GM23338 (cell line): ENCODE data around the gene DIP2C.

Experiments
- CREB1 ChIP-seq: fragments of 250-450 bp; sonication (Bioruptor Pico); IDR thresholded peaks from 2 replicates; pipeline ENCODE4 v1.5.0; 2020; ENCODE audit warnings: low read depth, mild to moderate bottlenecking, moderate library complexity
- EZH2 ChIP-seq: fragments of 200-600 bp; sonication (generic); IDR thresholded peaks from one replicate; pipeline ENCODE4 v1.8.0; 2017; ENCODE audit warnings: antibody characterized with exemption, mild to moderate bottlenecking, low read depth; ENCODE audit not compliant: unreplicated experiment
- EZH2phosphoT487 ChIP-seq: fragments of 200-600 bp; sonication (generic); IDR thresholded peaks from one replicate; pipeline ENCODE4 v1.8.1; 2018; ENCODE audit warnings: antibody characterized with exemption; ENCODE audit not compliant: unreplicated experiment
- JUNB ChIP-seq: IDR thresholded peaks from one replicate; pipeline ENCODE4 v1.6.1; 2016; ENCODE audit warnings: antibody characterized with exemption; ENCODE audit not compliant: unreplicated experiment
- NANOG ChIP-seq: IDR thresholded peaks from 2 replicates; pipeline ENCODE4 v1.6.1; 2016; ENCODE audit warnings: antibody characterized with exemption, borderline replicate concordance
- POLR2AphosphoS5 ChIP-seq: IDR thresholded peaks from 2 replicates; pipeline ENCODE4 v1.6.1; 2016; ENCODE audit warnings: antibody characterized with exemption, low read depth
- STAT1 ChIP-seq: IDR thresholded peaks from one replicate; pipeline ENCODE4 v1.6.1; 2016; ENCODE audit warnings: antibody characterized with exemption; ENCODE audit not compliant: unreplicated experiment
- ZNF114 ChIP-seq: fragments of 250-450 bp; sonication (Bioruptor Pico); IDR thresholded peaks from 2 replicates; pipeline ENCODE4 v1.5.0; 2020; ENCODE audit warnings: mild to moderate bottlenecking, moderate library complexity
- TF ChIP-seq, protein P1 (sequence below), 2 experiments: fragments of 200-600 bp in 1 of 2; sonication (generic) in 1 of 2; conservative IDR thresholded peaks; 2 replicates each; pipeline versions ENCODE4 v1.5.1 to v1.6.1; 2016 to 2017; ENCODE audit warnings: antibody characterized with exemption in 2 of 2, low read depth in 2 of 2, mild to moderate bottlenecking in 2 of 2, moderate library complexity in 1 of 2
- TF ChIP-seq, protein P2 (sequence below): IDR thresholded peaks from one replicate; pipeline ENCODE4 v1.6.1; 2018; ENCODE audit warnings: antibody characterized with exemption; ENCODE audit not compliant: unreplicated experiment
- TF ChIP-seq, protein P3 (sequence below): IDR thresholded peaks from 2 replicates; pipeline ENCODE4 v1.6.1; 2016; ENCODE audit warnings: antibody characterized with exemption
- TF ChIP-seq, protein P4 (sequence below): fragments of 250-450 bp; sonication (Bioruptor Pico); IDR thresholded peaks from 2 replicates; pipeline ENCODE4 v1.5.0; 2020; ENCODE audit warnings: mild to moderate bottlenecking, moderate library complexity

DNA sequence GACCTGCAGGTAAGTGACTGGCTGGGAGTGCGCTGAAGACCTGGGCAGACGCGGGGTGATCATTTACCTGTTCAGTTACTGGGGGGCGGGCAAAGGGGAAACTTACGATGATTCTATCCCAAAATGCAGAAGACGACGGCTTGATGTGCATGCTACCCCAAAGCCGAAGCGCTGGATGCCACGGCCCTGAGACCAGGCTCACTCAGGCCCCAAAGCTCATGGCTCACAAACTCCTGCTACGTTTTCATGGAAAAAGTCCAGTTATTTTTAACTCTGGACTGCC lies 200.6 kb downstream of the DIP2C start:
- TF ChIP-seq, protein P1, sequence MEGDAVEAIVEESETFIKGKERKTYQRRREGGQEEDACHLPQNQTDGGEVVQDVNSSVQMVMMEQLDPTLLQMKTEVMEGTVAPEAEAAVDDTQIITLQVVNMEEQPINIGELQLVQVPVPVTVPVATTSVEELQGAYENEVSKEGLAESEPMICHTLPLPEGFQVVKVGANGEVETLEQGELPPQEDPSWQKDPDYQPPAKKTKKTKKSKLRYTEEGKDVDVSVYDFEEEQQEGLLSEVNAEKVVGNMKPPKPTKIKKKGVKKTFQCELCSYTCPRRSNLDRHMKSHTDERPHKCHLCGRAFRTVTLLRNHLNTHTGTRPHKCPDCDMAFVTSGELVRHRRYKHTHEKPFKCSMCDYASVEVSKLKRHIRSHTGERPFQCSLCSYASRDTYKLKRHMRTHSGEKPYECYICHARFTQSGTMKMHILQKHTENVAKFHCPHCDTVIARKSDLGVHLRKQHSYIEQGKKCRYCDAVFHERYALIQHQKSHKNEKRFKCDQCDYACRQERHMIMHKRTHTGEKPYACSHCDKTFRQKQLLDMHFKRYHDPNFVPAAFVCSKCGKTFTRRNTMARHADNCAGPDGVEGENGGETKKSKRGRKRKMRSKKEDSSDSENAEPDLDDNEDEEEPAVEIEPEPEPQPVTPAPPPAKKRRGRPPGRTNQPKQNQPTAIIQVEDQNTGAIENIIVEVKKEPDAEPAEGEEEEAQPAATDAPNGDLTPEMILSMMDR (conservative IDR thresholded peaks at IDR 0.05; ENCODE audit: low read depth in 2 of 2), result no peak
- TF ChIP-seq CREB1 (CRISPR knock-in tag), result no peak
- TF ChIP-seq POLR2AphosphoS5, result no peak
- TF ChIP-seq, protein P2, sequence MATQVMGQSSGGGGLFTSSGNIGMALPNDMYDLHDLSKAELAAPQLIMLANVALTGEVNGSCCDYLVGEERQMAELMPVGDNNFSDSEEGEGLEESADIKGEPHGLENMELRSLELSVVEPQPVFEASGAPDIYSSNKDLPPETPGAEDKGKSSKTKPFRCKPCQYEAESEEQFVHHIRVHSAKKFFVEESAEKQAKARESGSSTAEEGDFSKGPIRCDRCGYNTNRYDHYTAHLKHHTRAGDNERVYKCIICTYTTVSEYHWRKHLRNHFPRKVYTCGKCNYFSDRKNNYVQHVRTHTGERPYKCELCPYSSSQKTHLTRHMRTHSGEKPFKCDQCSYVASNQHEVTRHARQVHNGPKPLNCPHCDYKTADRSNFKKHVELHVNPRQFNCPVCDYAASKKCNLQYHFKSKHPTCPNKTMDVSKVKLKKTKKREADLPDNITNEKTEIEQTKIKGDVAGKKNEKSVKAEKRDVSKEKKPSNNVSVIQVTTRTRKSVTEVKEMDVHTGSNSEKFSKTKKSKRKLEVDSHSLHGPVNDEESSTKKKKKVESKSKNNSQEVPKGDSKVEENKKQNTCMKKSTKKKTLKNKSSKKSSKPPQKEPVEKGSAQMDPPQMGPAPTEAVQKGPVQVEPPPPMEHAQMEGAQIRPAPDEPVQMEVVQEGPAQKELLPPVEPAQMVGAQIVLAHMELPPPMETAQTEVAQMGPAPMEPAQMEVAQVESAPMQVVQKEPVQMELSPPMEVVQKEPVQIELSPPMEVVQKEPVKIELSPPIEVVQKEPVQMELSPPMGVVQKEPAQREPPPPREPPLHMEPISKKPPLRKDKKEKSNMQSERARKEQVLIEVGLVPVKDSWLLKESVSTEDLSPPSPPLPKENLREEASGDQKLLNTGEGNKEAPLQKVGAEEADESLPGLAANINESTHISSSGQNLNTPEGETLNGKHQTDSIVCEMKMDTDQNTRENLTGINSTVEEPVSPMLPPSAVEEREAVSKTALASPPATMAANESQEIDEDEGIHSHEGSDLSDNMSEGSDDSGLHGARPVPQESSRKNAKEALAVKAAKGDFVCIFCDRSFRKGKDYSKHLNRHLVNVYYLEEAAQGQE, result no peak
- TF ChIP-seq EZH2, result no peak
- no peak for TF ChIP-seq EZH2phosphoT487
- TF ChIP-seq, protein P3, sequence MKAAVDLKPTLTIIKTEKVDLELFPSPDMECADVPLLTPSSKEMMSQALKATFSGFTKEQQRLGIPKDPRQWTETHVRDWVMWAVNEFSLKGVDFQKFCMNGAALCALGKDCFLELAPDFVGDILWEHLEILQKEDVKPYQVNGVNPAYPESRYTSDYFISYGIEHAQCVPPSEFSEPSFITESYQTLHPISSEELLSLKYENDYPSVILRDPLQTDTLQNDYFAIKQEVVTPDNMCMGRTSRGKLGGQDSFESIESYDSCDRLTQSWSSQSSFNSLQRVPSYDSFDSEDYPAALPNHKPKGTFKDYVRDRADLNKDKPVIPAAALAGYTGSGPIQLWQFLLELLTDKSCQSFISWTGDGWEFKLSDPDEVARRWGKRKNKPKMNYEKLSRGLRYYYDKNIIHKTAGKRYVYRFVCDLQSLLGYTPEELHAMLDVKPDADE, result no peak
- TF ChIP-seq NANOG, result no peak
- TF ChIP-seq, protein P4, sequence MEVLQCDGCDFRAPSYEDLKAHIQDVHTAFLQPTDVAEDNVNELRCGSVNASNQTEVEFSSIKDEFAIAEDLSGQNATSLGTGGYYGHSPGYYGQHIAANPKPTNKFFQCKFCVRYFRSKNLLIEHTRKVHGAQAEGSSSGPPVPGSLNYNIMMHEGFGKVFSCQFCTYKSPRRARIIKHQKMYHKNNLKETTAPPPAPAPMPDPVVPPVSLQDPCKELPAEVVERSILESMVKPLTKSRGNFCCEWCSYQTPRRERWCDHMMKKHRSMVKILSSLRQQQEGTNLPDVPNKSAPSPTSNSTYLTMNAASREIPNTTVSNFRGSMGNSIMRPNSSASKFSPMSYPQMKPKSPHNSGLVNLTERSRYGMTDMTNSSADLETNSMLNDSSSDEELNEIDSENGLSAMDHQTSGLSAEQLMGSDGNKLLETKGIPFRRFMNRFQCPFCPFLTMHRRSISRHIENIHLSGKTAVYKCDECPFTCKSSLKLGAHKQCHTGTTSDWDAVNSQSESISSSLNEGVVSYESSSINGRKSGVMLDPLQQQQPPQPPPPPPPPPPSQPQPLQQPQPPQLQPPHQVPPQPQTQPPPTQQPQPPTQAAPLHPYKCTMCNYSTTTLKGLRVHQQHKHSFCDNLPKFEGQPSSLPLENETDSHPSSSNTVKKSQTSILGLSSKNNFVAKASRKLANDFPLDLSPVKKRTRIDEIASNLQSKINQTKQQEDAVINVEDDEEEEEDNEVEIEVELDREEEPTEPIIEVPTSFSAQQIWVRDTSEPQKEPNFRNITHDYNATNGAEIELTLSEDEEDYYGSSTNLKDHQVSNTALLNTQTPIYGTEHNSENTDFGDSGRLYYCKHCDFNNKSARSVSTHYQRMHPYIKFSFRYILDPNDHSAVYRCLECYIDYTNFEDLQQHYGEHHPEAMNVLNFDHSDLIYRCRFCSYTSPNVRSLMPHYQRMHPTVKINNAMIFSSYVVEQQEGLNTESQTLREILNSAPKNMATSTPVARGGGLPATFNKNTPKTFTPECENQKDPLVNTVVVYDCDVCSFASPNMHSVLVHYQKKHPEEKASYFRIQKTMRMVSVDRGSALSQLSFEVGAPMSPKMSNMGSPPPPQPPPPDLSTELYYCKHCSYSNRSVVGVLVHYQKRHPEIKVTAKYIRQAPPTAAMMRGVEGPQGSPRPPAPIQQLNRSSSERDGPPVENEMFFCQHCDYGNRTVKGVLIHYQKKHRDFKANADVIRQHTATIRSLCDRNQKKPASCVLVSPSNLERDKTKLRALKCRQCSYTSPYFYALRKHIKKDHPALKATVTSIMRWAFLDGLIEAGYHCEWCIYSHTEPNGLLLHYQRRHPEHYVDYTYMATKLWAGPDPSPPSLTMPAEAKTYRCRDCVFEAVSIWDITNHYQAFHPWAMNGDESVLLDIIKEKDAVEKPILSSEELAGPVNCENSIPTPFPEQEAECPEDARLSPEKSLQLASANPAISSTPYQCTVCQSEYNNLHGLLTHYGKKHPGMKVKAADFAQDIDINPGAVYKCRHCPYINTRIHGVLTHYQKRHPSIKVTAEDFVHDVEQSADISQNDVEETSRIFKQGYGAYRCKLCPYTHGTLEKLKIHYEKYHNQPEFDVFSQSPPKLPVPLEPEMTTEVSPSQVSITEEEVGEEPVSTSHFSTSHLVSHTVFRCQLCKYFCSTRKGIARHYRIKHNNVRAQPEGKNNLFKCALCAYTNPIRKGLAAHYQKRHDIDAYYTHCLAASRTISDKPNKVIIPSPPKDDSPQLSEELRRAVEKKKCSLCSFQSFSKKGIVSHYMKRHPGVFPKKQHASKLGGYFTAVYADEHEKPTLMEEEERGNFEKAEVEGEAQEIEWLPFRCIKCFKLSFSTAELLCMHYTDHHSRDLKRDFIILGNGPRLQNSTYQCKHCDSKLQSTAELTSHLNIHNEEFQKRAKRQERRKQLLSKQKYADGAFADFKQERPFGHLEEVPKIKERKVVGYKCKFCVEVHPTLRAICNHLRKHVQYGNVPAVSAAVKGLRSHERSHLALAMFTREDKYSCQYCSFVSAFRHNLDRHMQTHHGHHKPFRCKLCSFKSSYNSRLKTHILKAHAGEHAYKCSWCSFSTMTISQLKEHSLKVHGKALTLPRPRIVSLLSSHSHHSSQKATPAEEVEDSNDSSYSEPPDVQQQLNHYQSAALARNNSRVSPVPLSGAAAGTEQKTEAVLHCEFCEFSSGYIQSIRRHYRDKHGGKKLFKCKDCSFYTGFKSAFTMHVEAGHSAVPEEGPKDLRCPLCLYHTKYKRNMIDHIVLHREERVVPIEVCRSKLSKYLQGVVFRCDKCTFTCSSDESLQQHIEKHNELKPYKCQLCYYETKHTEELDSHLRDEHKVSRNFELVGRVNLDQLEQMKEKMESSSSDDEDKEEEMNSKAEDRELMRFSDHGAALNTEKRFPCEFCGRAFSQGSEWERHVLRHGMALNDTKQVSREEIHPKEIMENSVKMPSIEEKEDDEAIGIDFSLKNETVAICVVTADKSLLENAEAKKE (CRISPR knock-in tag), result no peak
- TF ChIP-seq STAT1, result no peak
- TF ChIP-seq ZNF114 (CRISPR knock-in tag), result no peak
- TF ChIP-seq JUNB, result no peak
